Gastrocnemius medialis (tissue), 4 donors: ENCODE data around the gene PRORP.

Experiments used
- POLR2A ChIP-seq, 2 donors: fragments of 450-650 bp; IDR thresholded peaks; one replicate each; pipeline ENCODE4 v1.6.1; 2017; ENCODE audit warnings: antibody characterized with exemption in 2 of 2, mild to moderate bottlenecking in 2 of 2, moderate library complexity in 2 of 2
- TF ChIP-seq, protein P1 (sequence below), 5 experiments: fragments of 450-650 bp in 3 of 5; fragments of 200-600 bp in 2 of 5; sonication (generic) in 2 of 5; IDR thresholded peaks in 4 of 5; conservative IDR thresholded peaks in 1 of 5; 1 replicate in 4 of 5; 2 replicates in 1 of 5; pipeline ENCODE4 v1.5.1; 2016 to 2019; ENCODE audit warnings: antibody characterized with exemption in 5 of 5, mild to moderate bottlenecking in 3 of 5, moderate library complexity in 3 of 5

GRCh38 chr14:35114036-35114435 lies 8.3 kb upstream of the PRORP start:
- TF ChIP-seq POLR2A (IDR thresholded peaks at IDR 0.05), result no peak
- TF ChIP-seq, protein P1, sequence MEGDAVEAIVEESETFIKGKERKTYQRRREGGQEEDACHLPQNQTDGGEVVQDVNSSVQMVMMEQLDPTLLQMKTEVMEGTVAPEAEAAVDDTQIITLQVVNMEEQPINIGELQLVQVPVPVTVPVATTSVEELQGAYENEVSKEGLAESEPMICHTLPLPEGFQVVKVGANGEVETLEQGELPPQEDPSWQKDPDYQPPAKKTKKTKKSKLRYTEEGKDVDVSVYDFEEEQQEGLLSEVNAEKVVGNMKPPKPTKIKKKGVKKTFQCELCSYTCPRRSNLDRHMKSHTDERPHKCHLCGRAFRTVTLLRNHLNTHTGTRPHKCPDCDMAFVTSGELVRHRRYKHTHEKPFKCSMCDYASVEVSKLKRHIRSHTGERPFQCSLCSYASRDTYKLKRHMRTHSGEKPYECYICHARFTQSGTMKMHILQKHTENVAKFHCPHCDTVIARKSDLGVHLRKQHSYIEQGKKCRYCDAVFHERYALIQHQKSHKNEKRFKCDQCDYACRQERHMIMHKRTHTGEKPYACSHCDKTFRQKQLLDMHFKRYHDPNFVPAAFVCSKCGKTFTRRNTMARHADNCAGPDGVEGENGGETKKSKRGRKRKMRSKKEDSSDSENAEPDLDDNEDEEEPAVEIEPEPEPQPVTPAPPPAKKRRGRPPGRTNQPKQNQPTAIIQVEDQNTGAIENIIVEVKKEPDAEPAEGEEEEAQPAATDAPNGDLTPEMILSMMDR (IDR thresholded peaks at IDR 0.05 in 4 of 5, conservative IDR thresholded peaks at IDR 0.05 in 1 of 5), result no peak
